ES-I3 (cell line): ENCODE measurements around the gene ALG12.

Experiments used
- H3K36me3 ChIP-seq: 2 replicates; pipeline ENCODE4 v1.6.1; 2013; ENCODE audit warnings: mild to moderate bottlenecking, low read length, control low read depth, moderate library complexity; ENCODE audit not compliant: insufficient read depth
- H3K4me1 ChIP-seq: 2 replicates; pipeline ENCODE4 v1.6.1; 2013; ENCODE audit warnings: mild to moderate bottlenecking, control low read depth, low read length; ENCODE audit not compliant: insufficient read depth
- H3K9ac ChIP-seq: 2 replicates; pipeline ENCODE4 v1.6.1; 2013; ENCODE audit warnings: low read depth, mild to moderate bottlenecking, low read length, moderate library complexity
- H3K9me3 ChIP-seq: 2 replicates; pipeline ENCODE4 v1.6.1; 2013; ENCODE audit warnings: mild to moderate bottlenecking, low read length, moderate library complexity; ENCODE audit not compliant: control insufficient read depth, insufficient read depth

The ALG12 gene

DNA sequence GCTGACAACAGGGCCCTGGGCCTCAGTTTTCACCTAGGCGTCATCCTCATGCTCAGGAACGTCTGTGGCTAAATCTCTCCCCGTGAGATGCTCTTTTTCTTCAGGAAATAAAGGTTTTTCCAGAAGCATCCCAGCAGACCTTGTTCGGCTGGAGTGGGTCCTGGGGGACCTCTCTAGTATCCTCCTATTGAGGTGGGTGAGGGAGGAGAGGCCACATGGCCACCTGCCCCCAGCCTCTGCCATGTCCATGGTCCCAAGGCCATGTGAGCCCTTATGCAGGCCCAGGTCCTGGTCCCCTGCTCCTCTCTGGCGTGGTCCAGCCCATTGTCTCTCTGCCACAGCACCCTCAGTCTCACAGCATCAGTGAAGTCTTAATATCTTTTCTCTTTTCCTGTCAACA is 22.0 kb downstream of the ALG12 start:
- no peak overlapping the region for H3K9ac ChIP-seq
- H3K9me3 ChIP-seq, result no peaks in the 10 kb centered on the region; the same call in 1 of the 2 replicates
- H3K4me1 ChIP-seq, result no peaks in the 10 kb centered on the region
- 0 out of 2 replicates have a peak, but pooled peaks cover 3% of the 10 kb centered on the region for H3K36me3 ChIP-seq

GRCh38 chr22:49894322-49895054 is 23.8 kb downstream of the ALG12 start:
- H3K4me1 ChIP-seq, result no peaks in the 10 kb centered on the region
- peaks cover 5% of the 10 kb centered on the region; the same call in 1 of the 2 replicates for H3K9me3 ChIP-seq
- H3K36me3 ChIP-seq, result 0 out of 2 replicates have a peak, but pooled peaks cover 3% of the 10 kb centered on the region

DNA sequence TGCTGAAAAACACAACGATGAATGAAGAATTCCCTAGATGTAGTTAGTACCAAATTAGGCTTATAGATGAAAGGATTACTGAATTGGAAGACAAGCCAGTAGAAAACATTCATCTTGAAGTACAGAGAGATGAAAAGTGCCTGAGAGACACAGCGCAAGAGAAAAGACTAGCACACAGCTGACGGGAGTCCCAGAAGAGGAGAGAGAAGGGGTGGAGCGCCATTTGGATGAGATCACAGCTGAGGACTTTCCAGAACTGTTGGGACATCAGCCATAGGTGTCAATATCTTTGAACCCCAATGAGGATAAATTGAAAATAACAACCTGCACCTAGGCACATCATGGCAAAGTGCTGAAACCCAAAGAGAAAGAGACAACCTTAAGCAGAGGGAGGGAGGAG is 25.2 kb downstream of the ALG12 start:
- peaks cover 9% of the 10 kb centered on the region for H3K9me3 ChIP-seq
- H3K4me1 ChIP-seq, result no peaks in the 10 kb centered on the region
- H3K36me3 ChIP-seq, result peaks cover 3% of the 10 kb centered on the region; the same call in 1 of the 2 replicates
- H3K9ac ChIP-seq, result no peak overlapping the region

More at GRCh38 chr22:49894322-49895054, 23.8 kb downstream of the ALG12 start:
- H3K9ac ChIP-seq, result no peak overlapping the region

- Histone ChIP-seq H3K4me1 (no peaks in the 10 kb centered on the region), H3K9ac (no peak overlapping the region), H3K36me3 (peaks cover 6% of the 10 kb centered on the region; the same call in 1 of the 2 replicates), H3K9me3 (peaks cover 9% of the 10 kb centered on the region)
These were observed 25.9 kb downstream of the ALG12 start for GRCh38 chr22:49892226-49892899.

DNA sequence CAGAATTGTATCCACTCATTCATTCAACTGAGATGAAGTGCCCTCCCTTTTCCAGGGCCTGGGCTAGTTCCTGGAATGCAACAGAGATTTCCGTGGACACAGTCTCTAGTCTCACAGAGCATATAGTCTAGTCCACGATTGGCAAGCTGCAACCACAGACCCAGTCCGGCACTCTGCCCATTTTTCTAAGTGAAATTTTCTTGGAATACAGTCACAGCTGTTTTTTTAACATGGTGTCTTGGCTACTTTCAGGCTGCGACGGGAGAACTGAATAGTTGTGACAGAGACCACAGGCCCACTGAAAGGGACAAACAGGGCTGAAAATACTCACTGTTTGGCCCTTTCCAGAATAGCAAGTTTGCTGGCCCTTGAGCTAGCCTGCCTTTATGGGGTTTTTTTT is 29.2 kb downstream of the ALG12 start:
- Histone ChIP-seq H3K36me3 (peaks cover 11% of the 10 kb centered on the region), H3K9me3 (peaks cover 9% of the 10 kb centered on the region)

GRCh38 chr22:49887702-49888101 is 30.5 kb downstream of the ALG12 start:
- H3K9ac ChIP-seq, result no peak overlapping the region
- H3K4me1 ChIP-seq, result no peaks in the 10 kb centered on the region
- H3K9me3 ChIP-seq, result peaks cover 9% of the 10 kb centered on the region
- H3K36me3 ChIP-seq, result peaks cover 11% of the 10 kb centered on the region

More for the DNA sequence above, 29.2 kb downstream of the ALG12 start:
- no peak overlapping the region for H3K9ac ChIP-seq
- no peaks in the 10 kb centered on the region for H3K4me1 ChIP-seq

DNA sequence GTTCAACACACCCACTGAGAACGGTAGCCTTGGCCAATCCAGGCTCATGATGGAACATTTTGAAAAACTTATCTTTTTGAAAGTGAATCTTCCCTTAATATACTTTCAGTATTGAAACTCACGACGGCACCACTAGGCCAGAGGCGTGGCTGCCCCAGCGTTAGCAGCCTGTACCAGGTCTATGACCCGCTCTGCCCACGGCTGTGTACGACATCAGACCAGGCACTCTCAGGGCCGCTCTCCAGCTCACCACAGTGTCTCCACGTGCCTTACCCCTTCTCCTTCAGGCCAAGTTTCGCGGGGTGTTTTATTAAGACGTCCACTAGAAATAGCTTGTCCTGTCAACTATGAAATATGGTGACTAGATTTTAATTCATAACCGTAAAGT is 31.2 kb downstream of the ALG12 start:
- Histone ChIP-seq H3K9me3 (peaks cover 9% of the 10 kb centered on the region), H3K9ac (no peak overlapping the region), H3K36me3 (peaks cover 8% of the 10 kb centered on the region), H3K4me1 (no peaks in the 10 kb centered on the region)

DNA sequence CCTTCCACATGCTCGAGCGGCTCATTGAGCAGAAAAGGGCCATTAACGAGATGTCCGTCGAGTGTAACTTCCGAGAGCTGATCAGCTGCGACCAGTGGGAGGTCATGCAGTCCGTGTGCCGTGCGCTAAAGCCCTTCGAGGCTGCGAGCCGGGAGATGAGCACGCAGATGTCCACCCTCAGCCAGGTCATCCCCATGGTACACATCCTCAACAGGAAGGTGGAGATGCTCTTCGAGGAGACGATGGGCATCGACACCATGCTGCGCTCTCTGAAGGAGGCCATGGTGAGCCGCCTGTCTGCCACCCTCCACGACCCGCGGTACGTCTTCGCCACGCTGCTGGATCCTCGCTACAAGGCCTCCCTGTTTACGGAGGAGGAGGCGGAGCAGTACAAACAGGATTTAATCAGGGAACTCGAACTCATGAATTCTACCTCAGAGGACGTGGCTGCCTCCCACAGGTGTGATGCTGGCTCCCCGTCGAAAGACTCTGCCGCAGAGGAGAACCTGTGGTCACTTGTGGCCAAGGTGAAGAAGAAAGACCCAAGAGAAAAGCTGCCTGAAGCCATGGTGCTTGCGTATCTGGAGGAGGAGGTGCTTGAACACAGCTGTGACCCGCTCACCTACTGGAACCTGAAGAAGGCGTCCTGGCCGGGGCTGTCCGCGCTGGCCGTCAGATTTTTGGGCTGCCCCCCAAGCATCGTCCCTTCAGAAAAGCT is 31.7 kb downstream of the ALG12 start:
- no peak overlapping the region for H3K9ac ChIP-seq
- no peaks in the 10 kb centered on the region for H3K4me1 ChIP-seq
- peaks cover 9% of the 10 kb centered on the region for H3K9me3 ChIP-seq
- peaks cover 8% of the 10 kb centered on the region for H3K36me3 ChIP-seq

DNA sequence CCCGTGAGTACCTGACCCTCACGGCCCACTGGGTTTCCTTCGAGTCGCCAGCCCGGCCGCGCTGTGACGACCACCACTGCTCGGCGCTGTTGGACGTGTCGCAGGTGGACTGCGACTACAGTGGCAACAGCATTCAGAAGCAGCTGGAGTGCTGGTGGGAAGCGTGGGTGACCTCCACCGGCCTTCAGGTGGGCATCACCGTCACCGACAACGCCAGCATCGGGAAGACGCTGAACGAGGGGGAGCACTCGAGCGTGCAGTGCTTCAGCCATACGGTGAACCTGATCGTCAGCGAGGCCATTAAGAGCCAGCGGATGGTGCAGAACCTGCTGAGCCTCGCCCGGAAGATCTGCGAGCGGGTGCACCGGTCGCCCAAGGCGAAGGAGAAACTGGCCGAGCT is 32.4 kb downstream of the ALG12 start:
- H3K4me1 ChIP-seq, result no peaks in the 10 kb centered on the region
- peaks cover 8% of the 10 kb centered on the region for H3K36me3 ChIP-seq
- H3K9ac ChIP-seq, result no peak overlapping the region
- H3K9me3 ChIP-seq, result peaks cover 9% of the 10 kb centered on the region

GRCh38 chr22:49885281-49885680 is 33.0 kb downstream of the ALG12 start:
- H3K9ac ChIP-seq, result no peak overlapping the region
- no peaks in the 10 kb centered on the region for H3K4me1 ChIP-seq
- H3K36me3 ChIP-seq, result peaks cover 8% of the 10 kb centered on the region
- H3K9me3 ChIP-seq, result peaks cover 9% of the 10 kb centered on the region

DNA sequence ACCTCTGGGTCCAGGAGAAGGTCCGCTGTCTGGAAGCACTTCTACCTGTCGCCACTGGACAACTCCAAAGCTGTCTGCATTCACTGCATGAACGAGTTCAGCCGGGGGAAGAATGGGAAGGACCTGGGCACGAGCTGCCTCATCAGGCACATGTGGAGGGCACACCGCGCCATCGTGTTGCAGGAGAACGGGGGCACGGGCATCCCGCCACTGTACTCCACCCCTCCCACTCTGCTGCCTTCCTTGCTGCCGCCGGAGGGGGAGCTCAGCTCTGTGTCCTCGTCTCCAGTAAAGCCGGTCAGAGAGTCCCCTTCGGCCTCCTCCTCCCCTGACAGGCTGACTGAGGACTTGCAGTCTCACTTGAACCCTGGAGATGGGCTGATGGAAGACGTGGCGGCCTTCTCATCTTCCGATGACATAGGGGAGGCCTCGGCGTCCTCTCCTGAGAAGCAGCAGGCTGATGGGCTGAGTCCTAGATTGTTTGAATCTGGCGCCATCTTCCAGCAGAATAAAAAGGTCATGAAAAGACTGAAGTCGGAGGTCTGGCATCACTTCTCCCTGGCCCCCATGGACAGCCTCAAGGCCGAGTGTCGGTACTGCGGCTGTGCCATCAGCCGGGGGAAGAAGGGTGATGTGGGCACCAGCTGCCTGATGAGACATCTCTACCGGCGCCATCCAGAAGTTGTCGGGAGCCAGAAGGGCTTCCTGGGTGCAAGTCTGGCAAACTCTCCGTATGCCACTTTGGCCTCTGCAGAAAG is 33.6 kb downstream of the ALG12 start:
- Histone ChIP-seq H3K9ac (no peak overlapping the region), H3K4me1 (no peaks in the 10 kb centered on the region), H3K36me3 (peaks cover 8% of the 10 kb centered on the region), H3K9me3 (peaks cover 6% of the 10 kb centered on the region)

DNA sequence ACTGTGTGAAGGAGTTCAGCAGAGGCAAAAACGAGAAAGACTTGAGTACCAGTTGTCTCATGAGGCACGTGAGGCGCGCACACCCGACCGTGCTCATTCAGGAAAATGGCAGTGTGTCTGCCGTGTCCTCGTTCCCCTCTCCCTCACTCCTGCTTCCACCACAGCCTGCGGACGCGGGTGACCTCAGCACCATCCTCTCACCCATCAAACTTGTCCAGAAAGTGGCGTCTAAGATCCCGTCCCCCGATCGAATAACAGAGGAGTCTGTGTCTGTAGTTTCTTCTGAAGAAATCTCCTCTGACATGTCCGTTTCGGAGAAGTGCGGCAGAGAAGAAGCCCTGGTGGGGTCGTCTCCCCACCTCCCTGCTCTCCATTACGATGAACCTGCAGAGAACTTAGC is 34.2 kb downstream of the ALG12 start:
- H3K9ac ChIP-seq, result no peak overlapping the region
- no peaks in the 10 kb centered on the region; the same call in 1 of the 2 replicates for H3K9me3 ChIP-seq
- H3K36me3 ChIP-seq, result peaks cover 8% of the 10 kb centered on the region
- H3K4me1 ChIP-seq, result no peaks in the 10 kb centered on the region

- Histone ChIP-seq H3K4me1 (no peaks in the 10 kb centered on the region), H3K9ac (no peak overlapping the region), H3K36me3 (peaks cover 8% of the 10 kb centered on the region), H3K9me3 (no peaks in the 10 kb centered on the region; the same call in 1 of the 2 replicates)
These were observed 35.0 kb downstream of the ALG12 start for GRCh38 chr22:49883294-49883640.
